NOMO-1 treated with dmso at 0.1 percent for 144 hours (cell line): ENCODE results near the gene B4GALNT2.
"Not testable (repeated sequence)": the region's sequence is repeated elsewhere in the genome, so short reads cannot be mapped to it uniquely, and the experiment has no call there.

Source experiments
- DNase-seq: peaks from one replicate; lab custom pipeline; 2025; ENCODE audit not compliant: unreplicated experiment; lab: John Stamatoyannopoulos, UW

Gene B4GALNT2

DNA sequence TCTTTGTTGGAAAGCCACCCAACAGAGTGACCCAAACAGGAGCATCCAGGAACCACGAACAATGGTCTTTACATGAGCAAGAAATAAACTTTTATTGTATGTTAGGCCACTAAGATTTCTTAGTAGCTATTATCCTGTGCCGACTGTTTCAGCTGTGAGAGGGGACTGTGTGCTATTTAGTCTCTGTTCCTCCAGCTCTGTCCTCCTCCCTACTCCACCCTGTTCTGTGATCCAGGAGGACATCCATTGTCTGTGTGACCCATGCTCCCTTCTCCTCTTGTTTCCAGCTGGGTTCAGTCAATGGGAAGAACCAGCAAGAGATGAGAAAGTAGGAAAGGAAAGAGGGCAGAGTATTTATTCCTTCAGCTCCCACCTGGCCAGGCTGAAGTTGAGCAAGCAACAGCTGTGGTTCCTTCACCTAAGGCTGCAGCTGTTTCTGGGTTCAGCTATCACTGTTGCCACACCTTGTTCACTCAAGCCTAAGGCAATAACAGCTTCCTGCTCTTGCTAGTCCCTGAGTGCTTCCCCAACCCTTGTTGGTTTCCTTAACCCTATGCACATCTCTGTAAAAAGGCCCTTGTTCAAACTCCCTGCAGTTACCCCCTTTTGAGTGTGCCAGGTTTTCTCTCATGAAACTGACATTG, 14.9 kb upstream of the B4GALNT2 start:
- no peak for DNase-seq

DNA sequence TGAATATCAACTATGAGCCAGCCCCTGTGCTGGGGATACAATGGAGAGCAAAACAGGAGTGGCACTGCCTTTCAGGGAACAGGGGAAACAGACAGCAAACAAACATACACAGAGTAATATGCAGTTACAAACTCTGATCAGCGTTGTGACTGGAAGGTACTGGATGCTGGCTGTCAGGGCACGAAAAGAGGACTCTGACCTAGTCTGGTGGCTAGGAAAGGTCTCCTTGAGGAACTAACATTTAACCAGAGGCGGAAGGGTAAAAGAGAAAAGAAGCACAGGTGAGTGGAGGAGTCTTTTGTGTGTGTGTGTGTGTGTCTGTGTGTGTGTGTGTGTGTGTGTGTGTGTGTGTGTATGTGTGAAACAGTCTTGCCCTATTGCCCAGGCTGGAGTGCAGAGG, 12.4 kb upstream of the B4GALNT2 start:
- no peak for DNase-seq

DNA sequence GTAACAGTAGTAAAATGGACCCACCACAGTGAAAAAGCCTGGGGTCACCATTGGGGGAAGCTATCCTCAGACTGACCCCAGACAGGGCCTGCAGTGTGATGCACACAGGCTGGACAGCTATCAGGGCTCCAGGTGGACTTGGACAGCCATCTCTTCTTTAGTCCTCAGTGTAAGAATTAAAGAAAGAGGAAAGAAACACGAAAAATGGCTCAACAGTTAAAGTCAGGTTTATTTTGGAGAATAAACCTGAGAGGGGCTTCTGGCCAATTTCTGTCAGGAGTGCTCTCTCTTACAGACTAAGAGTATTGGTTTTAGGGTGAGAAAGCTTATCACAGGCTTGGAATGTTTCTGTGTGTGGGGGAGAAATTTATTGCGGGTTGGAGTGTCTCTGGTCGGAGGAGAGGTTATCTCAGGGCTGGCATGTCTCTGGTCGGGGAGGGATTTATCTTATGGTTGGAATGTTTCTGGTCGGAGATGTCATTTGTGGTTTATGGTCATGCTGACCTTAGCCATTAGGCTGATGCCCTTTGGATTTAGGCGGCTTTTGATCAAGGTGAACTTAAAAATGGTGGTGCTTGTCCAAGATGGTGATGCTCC, 10.8 kb upstream of the B4GALNT2 start:
- DNase-seq: no peak

DNA sequence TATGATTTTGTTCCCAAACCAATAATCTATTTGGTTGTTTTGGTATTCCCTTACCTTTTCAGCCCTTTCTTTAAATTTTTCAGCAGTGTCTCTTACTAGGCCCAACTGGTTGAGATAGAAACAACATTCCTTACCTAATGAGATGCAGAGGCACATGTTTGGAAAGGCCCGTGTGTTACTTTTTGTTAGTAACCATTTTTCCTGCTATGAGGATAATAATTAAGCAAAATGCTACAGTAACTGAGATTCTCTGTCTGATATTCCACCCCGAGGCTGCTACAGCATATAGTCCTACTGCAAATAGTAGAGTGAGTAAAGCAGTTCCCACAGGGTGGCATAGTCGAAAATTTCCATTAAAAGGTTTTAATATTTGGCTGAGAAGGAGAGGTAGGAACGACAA, 10.0 kb upstream of the B4GALNT2 start:
- DNase-seq: no peak

DNA sequence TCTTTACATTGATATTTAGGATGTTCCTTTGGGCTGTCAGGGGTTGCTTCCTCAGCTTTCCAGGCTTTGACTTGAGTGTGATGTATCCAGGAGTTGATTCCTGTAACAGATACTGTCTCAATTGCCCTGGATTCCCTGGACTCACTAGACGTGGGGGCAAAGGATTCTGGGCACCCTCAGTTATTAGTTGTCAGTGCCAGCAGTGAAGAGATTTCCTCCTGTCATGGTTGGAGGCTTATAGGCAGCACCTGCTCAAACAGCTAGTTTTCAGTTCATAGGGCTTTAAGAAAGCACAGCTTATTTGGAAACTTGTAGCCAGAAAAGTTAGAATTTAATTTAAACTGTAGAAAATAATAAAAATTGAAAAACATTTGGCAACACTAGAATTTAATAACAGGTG, 9.5 kb upstream of the B4GALNT2 start:
- DNase-seq: no peak

DNA sequence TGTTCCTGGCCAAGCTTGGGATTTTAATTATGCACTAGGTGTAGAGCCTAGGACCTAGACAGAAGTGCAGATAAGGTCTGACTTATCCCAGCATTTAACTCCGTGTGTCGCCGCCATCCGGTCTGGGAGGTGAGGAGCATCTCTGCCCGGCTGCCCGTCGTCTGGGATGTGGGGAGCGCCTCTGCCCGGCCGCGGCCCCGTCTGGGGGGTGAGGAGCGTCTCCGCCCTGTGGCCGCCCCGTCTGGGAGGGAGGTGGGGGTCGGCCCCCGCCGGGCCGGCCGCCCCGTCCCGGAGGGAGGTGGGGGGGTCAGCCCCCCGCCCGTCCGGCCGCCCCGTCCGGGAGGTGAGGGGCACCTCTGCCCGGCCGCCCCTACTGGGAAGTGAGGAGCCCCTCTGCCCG, 7.1 kb upstream of the B4GALNT2 start:
- no peak for DNase-seq

DNA sequence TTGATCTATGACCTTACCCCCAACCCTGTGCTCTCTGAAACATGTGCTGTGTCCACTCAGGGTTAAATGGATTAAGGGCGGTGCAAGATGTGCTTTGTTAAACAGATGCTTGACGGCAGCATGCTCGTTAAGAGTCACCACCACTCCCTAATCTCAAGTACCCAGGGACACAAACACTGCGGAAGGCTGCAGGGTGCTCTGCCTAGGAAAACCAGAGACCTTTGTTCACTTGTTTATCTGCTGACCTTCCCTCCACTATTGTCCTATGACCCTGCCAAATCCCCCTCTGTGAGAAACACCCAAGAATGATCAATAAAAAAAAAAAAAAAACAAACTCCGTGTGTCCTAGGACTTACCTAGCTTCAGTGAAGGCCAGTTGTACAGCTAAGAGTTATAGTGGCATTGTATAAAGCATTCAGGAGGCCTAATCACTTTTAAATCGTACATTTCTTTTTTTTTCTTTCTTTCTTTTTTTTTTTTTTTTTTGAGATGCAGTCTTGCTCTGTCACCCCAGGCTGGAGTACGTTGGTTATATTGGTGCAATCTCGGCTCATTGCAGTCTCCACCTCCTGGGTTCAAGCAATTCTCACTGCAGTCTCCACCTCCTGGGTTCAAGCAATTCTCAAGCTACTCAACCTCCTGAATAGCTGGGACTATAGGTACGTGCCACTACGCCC, 6.2 kb upstream of the B4GALNT2 start:
- DNase-seq: not testable (repeated sequence)

DNA sequence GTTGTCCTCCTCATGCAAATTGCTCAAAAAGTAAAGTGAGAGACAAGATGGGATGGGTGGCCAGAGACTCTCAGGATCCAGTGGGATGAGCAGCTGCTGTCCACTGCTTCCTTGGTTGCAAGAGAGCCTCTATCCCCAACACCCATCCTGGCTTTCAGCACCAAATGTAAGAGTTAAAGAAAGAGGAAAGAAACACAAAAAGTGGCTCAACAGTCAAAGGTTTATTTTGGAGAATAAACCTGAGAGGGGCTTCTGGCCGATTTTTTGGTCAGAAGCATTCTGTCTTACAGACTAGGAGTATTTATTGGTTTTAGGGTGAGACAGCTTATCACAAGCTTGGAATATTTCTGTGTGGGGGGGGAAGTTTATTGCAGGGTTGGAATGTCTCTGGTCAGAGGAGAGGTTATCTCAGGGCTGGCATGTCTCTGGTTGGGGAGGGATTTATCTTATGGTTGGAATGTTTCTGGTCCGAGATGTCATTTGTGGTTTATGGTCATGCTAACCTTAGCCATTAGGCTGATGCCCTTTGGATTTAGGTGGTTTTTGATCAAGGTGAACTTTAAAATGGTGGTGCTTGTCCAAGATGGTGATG, 3.1 kb upstream of the B4GALNT2 start:
- DNase-seq: not testable (repeated sequence)

DNA sequence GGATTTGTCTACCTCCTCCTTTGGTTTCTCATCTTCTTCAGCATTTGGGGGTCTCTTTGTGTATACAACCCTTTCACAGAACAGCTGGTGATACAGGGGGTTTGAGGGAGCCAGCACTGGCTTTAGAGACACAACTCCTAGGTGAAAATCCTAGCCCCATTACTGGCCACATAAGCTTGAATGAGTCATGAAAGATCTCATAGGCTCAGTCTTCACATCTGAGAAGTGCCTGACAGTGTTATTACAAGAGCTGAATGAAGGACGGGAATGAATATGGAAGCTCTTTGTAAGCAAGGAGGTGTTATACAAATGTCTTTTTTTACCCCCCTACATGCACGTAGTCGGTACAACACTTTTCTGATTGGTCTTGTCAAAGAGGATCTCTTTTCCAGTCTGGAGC, 1.7 kb upstream of the B4GALNT2 start:
- no peak for DNase-seq

DNA sequence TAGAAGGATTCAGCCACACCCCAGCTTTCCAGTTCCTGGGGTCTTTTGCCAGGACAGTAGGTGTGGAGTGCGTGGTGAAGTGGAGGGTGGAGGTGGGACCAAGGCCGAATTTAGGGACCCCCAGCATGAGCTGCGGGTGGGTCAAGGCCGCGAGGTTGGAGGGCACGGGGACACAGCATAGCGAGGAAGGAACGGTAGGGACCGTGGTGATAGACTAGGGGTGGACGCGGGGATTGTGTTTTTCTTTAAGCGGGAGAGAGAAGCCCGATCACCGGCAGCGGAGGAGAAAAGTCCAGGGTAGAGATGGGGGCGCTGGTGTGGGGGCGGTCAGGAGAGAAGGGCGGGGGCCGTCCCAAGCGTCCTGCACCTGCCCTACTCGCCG, 261 bp upstream of the B4GALNT2 start:
- no peak for DNase-seq

DNA sequence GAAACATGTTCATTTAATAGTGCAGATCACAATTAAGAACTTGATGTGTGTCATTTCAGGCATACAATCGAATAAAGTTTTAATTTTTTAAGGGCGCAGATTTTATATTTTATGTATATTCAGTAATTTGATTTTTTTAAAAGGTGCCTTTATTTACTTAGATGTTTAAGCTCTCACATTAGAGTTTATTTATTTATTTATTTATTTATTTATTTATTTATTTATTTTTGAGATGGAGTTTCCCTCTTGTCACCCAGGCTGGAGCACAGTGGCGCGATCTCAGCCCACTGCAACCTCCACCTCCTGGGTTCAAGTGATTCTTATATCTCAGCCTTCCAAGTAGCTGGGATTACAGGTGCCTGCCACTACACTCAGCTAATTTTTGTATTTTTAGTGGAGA, 3.8 kb downstream of the B4GALNT2 start:
- DNase-seq: no peak

DNA sequence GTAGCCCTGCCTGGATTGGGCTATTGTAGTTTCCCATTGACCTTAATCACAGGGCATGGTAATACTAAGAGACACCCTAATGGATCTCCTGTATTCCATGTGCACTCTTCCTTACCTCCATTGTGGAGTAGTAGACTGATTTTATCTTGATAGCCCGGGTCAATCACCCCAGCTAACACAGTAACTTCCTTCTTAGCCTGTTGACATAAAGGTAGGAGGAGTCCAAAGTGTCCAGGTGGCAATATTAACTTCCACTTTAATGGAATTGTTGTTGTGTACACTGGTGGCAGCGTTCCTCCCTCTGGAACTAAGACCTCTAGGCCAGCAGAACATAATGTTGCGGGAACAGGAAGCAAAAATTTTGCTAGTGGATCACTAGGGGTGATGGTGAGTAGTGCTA, 13.1 kb downstream of the B4GALNT2 start:
- DNase-seq: not testable (repeated sequence)

DNA sequence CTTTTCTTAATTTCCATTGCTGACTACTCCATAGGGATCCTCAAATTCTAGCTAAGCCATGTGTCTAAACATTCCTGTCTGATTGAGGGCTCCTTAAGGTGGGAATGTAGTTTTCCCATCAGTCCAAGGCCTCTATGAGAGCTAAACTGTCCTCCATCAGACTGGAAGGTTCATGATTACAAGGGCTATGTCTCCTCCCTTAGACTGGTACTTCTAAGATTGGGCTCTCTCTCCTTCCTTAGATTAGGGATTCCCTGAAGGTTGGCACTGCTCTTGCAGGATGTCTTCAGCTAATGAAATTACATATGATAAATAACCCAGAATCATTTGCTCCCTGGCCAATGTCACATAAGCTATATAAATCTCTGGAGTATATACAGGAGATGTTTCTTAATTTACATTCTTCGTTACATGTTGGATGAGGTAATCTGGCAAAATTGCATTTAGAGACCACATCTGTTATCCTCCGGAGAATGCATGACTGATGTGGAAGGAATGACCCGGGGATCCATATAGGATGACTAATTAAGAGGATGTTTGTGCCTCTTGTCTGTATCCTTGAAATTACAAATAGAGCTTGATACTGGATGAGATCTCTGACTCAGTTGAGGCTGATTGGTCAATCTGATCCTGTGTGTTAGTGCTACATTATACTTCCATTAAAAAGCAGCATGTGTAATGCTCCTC, 14.2 kb downstream of the B4GALNT2 start:
- DNase-seq: no peak

DNA sequence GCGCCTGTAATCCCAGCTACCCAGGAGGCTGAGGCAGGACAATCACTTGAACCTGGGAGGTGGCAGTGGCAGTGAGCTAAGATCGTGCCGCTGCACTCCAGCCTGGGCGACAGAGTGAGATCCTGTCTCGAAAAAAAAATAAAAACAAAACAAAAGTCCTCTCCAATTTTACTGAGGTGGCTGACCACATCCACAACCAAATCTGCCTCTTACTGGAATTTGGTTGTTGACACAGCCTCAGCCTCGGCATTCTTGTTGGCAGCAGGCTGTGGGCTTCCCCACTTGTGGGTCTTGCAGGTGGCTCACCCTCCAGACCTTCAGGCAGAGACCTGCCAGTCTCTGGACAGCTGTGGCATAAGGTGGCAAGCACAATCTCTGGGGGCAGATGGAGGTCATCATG, 15.6 kb downstream of the B4GALNT2 start:
- DNase-seq: no peak

DNA sequence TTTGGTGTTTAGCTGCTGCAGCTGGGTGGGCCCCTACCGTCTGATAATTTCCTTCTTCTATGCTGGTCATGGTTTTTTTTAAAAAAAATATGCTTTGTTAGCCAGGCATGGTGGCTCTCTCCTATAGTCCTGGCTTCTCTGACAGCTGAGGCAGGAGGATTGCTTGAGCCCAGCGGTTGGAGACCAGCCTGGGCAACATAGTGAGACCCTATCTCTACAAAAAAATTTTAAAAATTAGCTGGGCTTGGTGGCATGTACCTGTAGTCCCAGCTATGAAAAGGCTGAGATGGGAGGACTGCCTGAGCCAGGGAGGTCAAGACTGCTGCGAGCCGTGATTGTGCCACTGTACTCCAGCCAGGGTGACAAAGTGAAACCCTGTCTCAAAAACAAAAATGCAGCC, 19.4 kb downstream of the B4GALNT2 start:
- no peak for DNase-seq

DNA sequence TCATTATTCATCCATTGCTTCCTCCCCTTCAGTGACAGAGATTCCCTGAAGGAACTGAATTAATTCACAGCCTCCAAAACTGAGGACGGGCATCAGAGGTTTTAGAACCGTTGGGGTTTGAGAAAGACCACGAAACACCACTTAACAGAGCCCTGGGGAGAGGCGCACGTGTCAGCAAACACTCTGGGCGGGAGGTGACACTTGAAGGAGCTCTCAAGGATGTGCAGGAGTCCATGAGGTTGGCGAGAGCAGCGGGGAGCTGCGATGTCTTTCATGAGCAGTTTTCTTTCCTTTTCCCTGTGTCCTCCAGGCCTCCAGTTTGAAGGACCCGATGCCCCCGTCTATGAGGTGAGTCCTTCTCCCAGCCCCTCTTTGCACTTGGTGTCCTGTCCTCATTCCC, 23.7 kb downstream of the B4GALNT2 start:
- no peak for DNase-seq

DNA sequence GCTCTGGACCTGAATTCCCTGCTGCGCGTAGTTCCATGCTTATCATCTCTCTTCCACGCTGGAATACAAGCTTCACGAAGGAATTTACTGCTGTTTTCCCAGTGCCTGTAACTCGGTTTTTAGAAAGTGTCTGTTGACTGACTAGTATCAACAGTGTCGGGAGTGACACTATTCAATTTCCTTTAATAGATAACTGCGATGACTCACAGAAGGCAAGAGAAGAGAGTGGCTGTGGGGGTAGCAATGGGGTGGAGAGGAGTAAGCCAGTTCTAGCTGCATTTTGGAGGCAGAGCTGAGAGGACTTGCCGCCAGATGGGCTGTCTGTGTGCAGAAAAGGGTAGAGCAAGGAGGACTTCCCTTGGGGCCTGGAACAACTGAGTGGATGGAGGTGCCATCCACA, 25.2 kb downstream of the B4GALNT2 start:
- DNase-seq: no peak

DNA sequence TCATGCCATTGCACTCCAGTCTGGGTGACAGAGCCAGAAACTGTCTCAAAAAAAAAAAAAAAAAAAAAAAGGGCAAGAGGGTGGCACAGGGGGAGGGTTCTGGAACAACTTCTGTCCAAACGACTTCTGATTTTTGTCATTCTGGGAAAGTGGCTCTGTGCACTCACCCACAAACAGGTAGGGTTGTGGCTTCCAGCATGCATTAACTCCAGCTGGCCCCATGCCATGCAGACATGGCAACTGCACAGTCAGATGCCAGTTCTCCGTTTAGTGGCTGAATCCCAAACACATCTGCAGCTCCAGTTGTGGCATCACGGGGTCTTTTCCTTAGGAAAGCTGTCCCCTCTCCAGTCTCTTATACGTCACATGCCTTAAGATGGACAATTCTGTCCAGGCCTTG, 30.3 kb downstream of the B4GALNT2 start:
- no peak for DNase-seq

DNA sequence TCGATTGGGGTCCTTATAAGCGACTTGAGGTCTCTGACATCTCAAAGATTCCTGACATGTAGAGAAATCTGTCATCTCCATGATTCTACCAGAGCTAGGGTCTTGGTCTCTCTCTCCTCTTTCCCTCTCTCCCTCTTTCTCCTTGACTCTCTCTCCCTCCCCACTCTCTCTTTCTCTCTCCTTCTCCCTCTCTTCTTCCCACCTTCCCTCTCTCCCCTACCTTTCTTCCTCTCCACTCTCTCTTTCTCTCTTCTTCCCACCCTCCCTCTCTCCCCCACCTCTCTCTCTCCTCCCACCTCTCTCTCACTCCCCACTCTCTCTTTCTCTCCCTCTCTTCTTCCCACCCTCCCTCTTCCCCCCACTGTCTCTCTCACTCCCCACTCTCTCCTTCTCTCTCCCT, 32.6 kb downstream of the B4GALNT2 start:
- no peak for DNase-seq

DNA sequence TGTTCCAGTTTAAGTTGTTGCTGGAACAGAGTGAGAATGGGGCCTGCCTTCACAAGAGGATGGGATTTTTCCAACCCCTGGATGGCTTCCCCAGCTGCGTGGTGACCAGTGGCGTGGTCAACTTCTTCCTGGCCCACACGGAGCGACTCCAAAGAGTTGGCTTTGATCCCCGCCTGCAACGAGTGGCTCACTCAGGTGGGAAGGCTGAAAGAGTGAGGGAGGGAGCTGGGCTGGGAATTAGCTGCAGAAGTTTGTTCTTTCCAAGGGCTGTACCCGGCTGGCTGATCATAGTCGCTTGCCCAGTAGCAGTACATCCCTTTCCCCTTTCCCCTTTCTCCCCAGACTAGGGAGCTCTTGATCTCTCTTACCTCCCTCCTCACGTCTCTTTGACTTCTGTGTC, 36.1 kb downstream of the B4GALNT2 start:
- no peak for DNase-seq

DNA sequence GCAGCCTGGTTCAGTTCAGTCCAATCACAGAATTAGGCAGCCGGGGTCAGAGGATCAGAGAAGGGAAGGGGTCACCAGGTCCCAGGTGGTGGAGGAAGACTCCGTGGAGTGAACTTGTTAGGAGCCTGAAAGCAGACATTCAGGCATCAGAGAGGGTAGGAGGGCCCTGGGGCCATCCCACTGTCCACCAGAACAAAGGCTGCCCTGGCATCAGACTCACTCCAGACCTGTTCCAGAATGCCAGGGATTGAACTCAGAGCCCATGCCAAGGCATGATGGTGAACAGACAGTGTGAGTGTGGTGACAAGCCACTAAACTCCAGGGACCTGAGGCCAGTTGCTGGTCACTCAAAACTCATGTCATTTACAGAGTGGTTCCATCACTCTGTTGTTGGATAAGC, 37.6 kb downstream of the B4GALNT2 start:
- DNase-seq: no peak

DNA sequence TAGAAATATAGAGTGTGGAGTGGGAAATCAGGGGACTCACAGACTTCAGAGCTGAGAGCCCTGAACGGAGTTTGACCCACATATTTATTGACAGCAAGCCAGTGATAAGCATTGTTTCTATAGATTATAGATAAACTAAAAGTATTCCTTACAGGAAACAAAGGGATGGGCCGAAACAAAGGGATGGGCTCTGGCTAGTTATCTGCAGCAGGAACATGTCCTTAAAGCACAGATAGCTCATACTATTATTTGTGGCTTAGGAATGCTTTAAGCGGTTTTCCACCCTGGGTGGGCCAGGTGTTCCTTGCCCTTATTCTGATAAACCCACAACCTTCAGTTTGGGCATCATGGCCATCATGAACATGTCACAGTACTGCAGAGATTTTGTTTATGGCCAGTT, 38.1 kb downstream of the B4GALNT2 start:
- not testable (repeated sequence) for DNase-seq
